HepG2 (cell line): ENCODE data around the gene TCF3. TPM values are rescaled to one million over a fixed set of nuclear protein-coding genes. Genes with fewer than 3 reads are reported as not detected.

ENCODE experiments used
- ADNP ChIP-seq: sonication (generic); formaldehyde crosslinking; IDR thresholded peaks from 2 replicates; pipeline ENCODE4 v1.4.0; 2020; ENCODE audit warnings: missing genetic modification reagents
- ATAD3A ChIP-seq: sonication (generic); formaldehyde crosslinking; IDR thresholded peaks from 2 replicates; pipeline ENCODE4 v1.4.0; 2020; ENCODE audit warnings: missing genetic modification reagents
- NFYC ChIP-seq: IDR thresholded peaks from 2 replicates; pipeline ENCODE4 v1.6.1; 2016; ENCODE audit warnings: missing genetic modification reagents, missing compliant biosample characterization
- PRDM10 ChIP-seq: sonication (generic); formaldehyde crosslinking; IDR thresholded peaks from 2 replicates; pipeline ENCODE4 v1.4.0; 2020; ENCODE audit warnings: low read depth, missing genetic modification reagents
- TBP ChIP-seq: sonication (generic); formaldehyde crosslinking; IDR thresholded peaks from 2 replicates; pipeline ENCODE4 v1.5.0; 2020; ENCODE audit warnings: missing genetic modification reagents
- ZBED4 ChIP-seq: sonication (generic); formaldehyde crosslinking; IDR thresholded peaks from 2 replicates; pipeline ENCODE4 v1.4.0; 2020; ENCODE audit warnings: missing genetic modification reagents, borderline replicate concordance
- ZNF296 ChIP-seq: sonication (generic); formaldehyde crosslinking; conservative IDR thresholded peaks from 2 replicates; pipeline ENCODE4 v1.5.0; 2020; ENCODE audit warnings: mild to moderate bottlenecking, missing genetic modification reagents
- ZNF570 ChIP-seq: sonication (generic); formaldehyde crosslinking; IDR thresholded peaks from 2 replicates; pipeline ENCODE4 v1.4.0; 2020; ENCODE audit warnings: mild to moderate bottlenecking, missing genetic modification reagents, borderline replicate concordance
- ZNF720 ChIP-seq: sonication (generic); formaldehyde crosslinking; IDR thresholded peaks from 2 replicates; pipeline ENCODE4 v1.4.0; 2020; ENCODE audit warnings: missing genetic modification reagents
- polyA plus RNA-seq, 8 experiments: library from polyadenylated mRNA; depleted of rRNA in 3 of 8; stranded (reverse) in 7 of 8; unstranded in 1 of 8; fragments of >200 nt; fragmentation: Illumina TruSeq in 4 of 8; extraction: Trizol in 4 of 8; gene quantifications; 2 replicates each; pipeline versions ENCODE4 v1.2.1 to v1.2.3, GENCODE V29; 2011 to 2016; ENCODE audit warnings: low read depth in 4 of 8, missing spikeins in 1 of 8, mixed read lengths in 1 of 8; ENCODE audit not compliant: insufficient read depth in 1 of 8
- total RNA-seq, 5 experiments: library from RNA; depleted of rRNA; stranded (reverse); fragments of >200 nt; fragmentation: Illumina TruSeq; extraction: Trizol; gene quantifications; 2 replicates each; pipeline ENCODE4 v1.2.3, GENCODE V29; 2016; ENCODE audit warnings: low read depth in 1 of 5
- TF ChIP-seq, protein P1 (sequence below): sonication (generic); formaldehyde crosslinking; IDR thresholded peaks from 2 replicates; pipeline ENCODE4 v1.4.0; 2020; ENCODE audit warnings: missing genetic modification reagents
- TF ChIP-seq, protein P2 (sequence below): sonication (generic); formaldehyde crosslinking; IDR thresholded peaks from 2 replicates; pipeline ENCODE4 v1.4.0; 2020; ENCODE audit warnings: missing genetic modification reagents, borderline replicate concordance
- TF ChIP-seq, protein P3 (sequence below): sonication (generic); formaldehyde crosslinking; IDR thresholded peaks from 2 replicates; pipeline ENCODE4 v1.9.0; 2021; ENCODE audit warnings: missing genetic modification reagents, mild to moderate bottlenecking, borderline replicate concordance

Gene TCF3
- total and polyA plus RNA-seq, 2 of the 13 experiments (the other 11 are each of a cell fraction or from before 2014, with no cell fraction given): 51.4 to 53.2 TPM

GRCh38 chr19:1605236-1606137 is 46.9 kb downstream of the TCF3 start, which contains the start of gene UQCR11 (continued):
- TF ChIP-seq, protein P1, sequence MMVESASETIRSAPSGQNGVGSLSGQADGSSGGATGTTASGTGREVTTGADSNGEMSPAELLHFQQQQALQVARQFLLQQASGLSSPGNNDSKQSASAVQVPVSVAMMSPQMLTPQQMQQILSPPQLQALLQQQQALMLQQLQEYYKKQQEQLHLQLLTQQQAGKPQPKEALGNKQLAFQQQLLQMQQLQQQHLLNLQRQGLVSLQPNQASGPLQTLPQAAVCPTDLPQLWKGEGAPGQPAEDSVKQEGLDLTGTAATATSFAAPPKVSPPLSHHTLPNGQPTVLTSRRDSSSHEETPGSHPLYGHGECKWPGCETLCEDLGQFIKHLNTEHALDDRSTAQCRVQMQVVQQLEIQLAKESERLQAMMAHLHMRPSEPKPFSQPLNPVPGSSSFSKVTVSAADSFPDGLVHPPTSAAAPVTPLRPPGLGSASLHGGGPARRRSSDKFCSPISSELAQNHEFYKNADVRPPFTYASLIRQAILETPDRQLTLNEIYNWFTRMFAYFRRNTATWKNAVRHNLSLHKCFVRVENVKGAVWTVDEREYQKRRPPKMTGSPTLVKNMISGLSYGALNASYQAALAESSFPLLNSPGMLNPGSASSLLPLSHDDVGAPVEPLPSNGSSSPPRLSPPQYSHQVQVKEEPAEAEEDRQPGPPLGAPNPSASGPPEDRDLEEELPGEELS (CRISPR knock-in tag): no peak
- TF ChIP-seq ZBED4 (CRISPR knock-in tag): peak; percentile 87
- no peak for TF ChIP-seq PRDM10 (CRISPR knock-in tag)
- TF ChIP-seq, protein P2, sequence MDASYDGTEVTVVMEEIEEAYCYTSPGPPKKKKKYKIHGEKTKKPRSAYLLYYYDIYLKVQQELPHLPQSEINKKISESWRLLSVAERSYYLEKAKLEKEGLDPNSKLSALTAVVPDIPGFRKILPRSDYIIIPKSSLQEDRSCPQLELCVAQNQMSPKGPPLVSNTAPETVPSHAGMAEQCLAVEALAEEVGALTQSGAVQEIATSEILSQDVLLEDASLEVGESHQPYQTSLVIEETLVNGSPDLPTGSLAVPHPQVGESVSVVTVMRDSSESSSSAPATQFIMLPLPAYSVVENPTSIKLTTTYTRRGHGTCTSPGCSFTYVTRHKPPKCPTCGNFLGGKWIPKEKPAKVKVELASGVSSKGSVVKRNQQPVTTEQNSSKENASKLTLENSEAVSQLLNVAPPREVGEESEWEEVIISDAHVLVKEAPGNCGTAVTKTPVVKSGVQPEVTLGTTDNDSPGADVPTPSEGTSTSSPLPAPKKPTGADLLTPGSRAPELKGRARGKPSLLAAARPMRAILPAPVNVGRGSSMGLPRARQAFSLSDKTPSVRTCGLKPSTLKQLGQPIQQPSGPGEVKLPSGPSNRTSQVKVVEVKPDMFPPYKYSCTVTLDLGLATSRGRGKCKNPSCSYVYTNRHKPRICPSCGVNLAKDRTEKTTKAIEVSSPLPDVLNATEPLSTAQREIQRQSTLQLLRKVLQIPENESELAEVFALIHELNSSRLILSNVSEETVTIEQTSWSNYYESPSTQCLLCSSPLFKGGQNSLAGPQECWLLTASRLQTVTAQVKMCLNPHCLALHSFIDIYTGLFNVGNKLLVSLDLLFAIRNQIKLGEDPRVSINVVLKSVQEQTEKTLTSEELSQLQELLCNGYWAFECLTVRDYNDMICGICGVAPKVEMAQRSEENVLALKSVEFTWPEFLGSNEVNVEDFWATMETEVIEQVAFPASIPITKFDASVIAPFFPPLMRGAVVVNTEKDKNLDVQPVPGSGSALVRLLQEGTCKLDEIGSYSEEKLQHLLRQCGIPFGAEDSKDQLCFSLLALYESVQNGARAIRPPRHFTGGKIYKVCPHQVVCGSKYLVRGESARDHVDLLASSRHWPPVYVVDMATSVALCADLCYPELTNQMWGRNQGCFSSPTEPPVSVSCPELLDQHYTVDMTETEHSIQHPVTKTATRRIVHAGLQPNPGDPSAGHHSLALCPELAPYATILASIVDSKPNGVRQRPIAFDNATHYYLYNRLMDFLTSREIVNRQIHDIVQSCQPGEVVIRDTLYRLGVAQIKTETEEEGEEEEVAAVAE (CRISPR knock-in tag): no peak; the same call in 1 of the 2 replicates
- no peak for TF ChIP-seq ZNF296 (CRISPR knock-in tag)
- TF ChIP-seq ADNP: no peak
- no peak for TF ChIP-seq ZNF570 (CRISPR knock-in tag)
- TF ChIP-seq, protein P3, sequence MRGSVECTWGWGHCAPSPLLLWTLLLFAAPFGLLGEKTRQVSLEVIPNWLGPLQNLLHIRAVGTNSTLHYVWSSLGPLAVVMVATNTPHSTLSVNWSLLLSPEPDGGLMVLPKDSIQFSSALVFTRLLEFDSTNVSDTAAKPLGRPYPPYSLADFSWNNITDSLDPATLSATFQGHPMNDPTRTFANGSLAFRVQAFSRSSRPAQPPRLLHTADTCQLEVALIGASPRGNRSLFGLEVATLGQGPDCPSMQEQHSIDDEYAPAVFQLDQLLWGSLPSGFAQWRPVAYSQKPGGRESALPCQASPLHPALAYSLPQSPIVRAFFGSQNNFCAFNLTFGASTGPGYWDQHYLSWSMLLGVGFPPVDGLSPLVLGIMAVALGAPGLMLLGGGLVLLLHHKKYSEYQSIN (CRISPR knock-in tag): no peak
- TF ChIP-seq ATAD3A: no peak
- no peak for TF ChIP-seq NFYC (CRISPR knock-in tag)
- no peak for TF ChIP-seq ZNF720 (CRISPR knock-in tag)
- no peak for TF ChIP-seq TBP (CRISPR knock-in tag)
